DOHH2 (cell line): ENCODE measurements around the gene TSPO.
"Not testable (repeated sequence)": the region's sequence is repeated elsewhere in the genome, so short reads cannot be mapped to it uniquely, and the experiment has no call there.

ENCODE experiments used
- H3F3A ChIP-seq: fragments of 200-600 bp; sonication (generic), shearing (Covaris generic); 2 replicates; pipeline ENCODE4 v1.6.0; 2016; ENCODE audit warnings: antibody characterized with exemption, mild to moderate bottlenecking; ENCODE audit not compliant: control insufficient read depth, insufficient read depth
- H3K27ac ChIP-seq: fragments of 200-600 bp; sonication (generic); 2 replicates; pipeline ENCODE4 v1.5.1; 2014; ENCODE audit warnings: low read depth, mild to moderate bottlenecking, low read length, moderate library complexity
- H3K27me3 ChIP-seq: fragments of 200-600 bp; sonication (generic); 2 replicates; pipeline ENCODE4 v1.6.1; 2014; ENCODE audit warnings: mild to moderate bottlenecking, low read length, mixed read lengths; ENCODE audit not compliant: control insufficient read depth
- H3K36me3 ChIP-seq: fragments of 200-600 bp; sonication (generic); 2 replicates; pipeline ENCODE4 v1.6.1; 2014; ENCODE audit warnings: mild to moderate bottlenecking, low read length, moderate library complexity, mixed read lengths; ENCODE audit not compliant: control insufficient read depth
- H3K4me1 ChIP-seq: fragments of 200-600 bp; sonication (generic); 2 replicates; pipeline ENCODE4 v1.6.1; 2014; ENCODE audit warnings: mild to moderate bottlenecking, low read length, mixed read lengths; ENCODE audit not compliant: control insufficient read depth
- H3K4me2 ChIP-seq: fragments of 200-600 bp; sonication (generic); 2 replicates; pipeline ENCODE4 v1.6.0; 2014; ENCODE audit warnings: mild to moderate bottlenecking, low read length, moderate library complexity
- H3K4me3 ChIP-seq: fragments of 200-600 bp; sonication (generic); 2 replicates; pipeline ENCODE4 v1.5.1; 2014; ENCODE audit warnings: mild to moderate bottlenecking, low read length, mixed read lengths
- H3K79me2 ChIP-seq: fragments of 200-600 bp; sonication (generic); 2 replicates; pipeline ENCODE4 v1.6.1; 2014; ENCODE audit warnings: mild to moderate bottlenecking, low read length, mixed read lengths; ENCODE audit not compliant: control insufficient read depth
- H3K9me2 ChIP-seq: fragments of 200-600 bp; sonication (generic); replicated peaks from 2 replicates; pipeline ENCODE4 v1.6.1; 2014; ENCODE audit warnings: mild to moderate bottlenecking, low read length, mixed read lengths; ENCODE audit not compliant: control insufficient read depth
- H3K9me3 ChIP-seq: fragments of 200-600 bp; sonication (generic); 2 replicates; pipeline ENCODE4 v1.6.1; 2014; ENCODE audit warnings: antibody characterized with exemption, low read length, mixed read lengths; ENCODE audit not compliant: control insufficient read depth, insufficient read depth
- H4K20me1 ChIP-seq: fragments of 200-600 bp; sonication (generic); 2 replicates; pipeline ENCODE4 v1.6.0; 2014; ENCODE audit warnings: low read depth, mild to moderate bottlenecking, antibody characterized with exemption, low read length, moderate library complexity; ENCODE audit not compliant: control insufficient read depth, insufficient read depth
- CTCF ChIP-seq: fragments of 200-600 bp; sonication (generic); IDR thresholded peaks from one replicate; pipeline ENCODE4 v1.5.1; 2014; ENCODE audit warnings: antibody characterized with exemption, mild to moderate bottlenecking, low read depth, low read length; ENCODE audit not compliant: poor library complexity, severe bottlenecking
- EZH2phosphoT487 ChIP-seq: fragments of 200-600 bp; sonication (generic); IDR thresholded peaks from 2 replicates; pipeline ENCODE4 v1.6.1; 2017; ENCODE audit warnings: borderline replicate concordance, mild to moderate bottlenecking, antibody characterized with exemption, low read length, moderate library complexity, mixed read lengths

The TSPO gene

GRCh38 chr22:43151251-43152002, at the start of gene TSPO:
TSPO (plus strand) TSS chr22:43151559; CDS start chr22:43159239, 7,680 bp downstream.
- peak within 1 kb of the TSS; percentile 80 for H3K4me2 ChIP-seq
- H4K20me1 ChIP-seq = no peaks in the 10 kb centered on the region
- H3K4me1 ChIP-seq = peaks cover 53% of the 10 kb centered on the region
- H3K27ac ChIP-seq = no peak within 1 kb of the TSS
- no peaks in the 10 kb centered on the region for H3K9me2 ChIP-seq
- H3K9me3 ChIP-seq = no peaks in the 10 kb centered on the region
- H3K36me3 ChIP-seq = no peaks in the 10 kb centered on the region
- TF ChIP-seq CTCF (no peak), EZH2phosphoT487 (no peak)
- H3F3A ChIP-seq = peaks cover 9% of the 10 kb centered on the region
- no peaks in the 10 kb centered on the region for H3K79me2 ChIP-seq
- peak within 1 kb of the TSS; percentile 76 for H3K4me3 ChIP-seq
- H3K27me3 ChIP-seq = peaks cover 14% of the 10 kb centered on the region

GRCh38 chr22:43104056-43104625, 47.2 kb upstream of the TSPO start:
- H3K4me3 ChIP-seq, H3K9me2 ChIP-seq, H3K36me3 ChIP-seq, H3K4me2 ChIP-seq, H3K9me3 ChIP-seq, H3K27me3 ChIP-seq, H4K20me1 ChIP-seq, H3F3A ChIP-seq, H3K4me1 ChIP-seq, H3K27ac ChIP-seq, H3K79me2 ChIP-seq: not testable (repeated sequence)

GRCh38 chr22:43104950-43105349, 46.4 kb upstream of the TSPO start:
- H3K4me1 ChIP-seq, H3K4me2 ChIP-seq, H3K9me2 ChIP-seq: not testable (repeated sequence)

GRCh38 chr22:43106302-43106701, 45.1 kb upstream of the TSPO start:
- H3K4me3 ChIP-seq = no peak overlapping the region
- no peaks in the 10 kb centered on the region for H3F3A ChIP-seq
- H3K9me3 ChIP-seq = no peaks in the 10 kb centered on the region
- no peak overlapping the region for H3K4me2 ChIP-seq
- H3K27ac ChIP-seq = no peak overlapping the region
- H3K4me1 ChIP-seq = peaks cover 12% of the 10 kb centered on the region
- no peaks in the 10 kb centered on the region for H3K36me3 ChIP-seq
- H3K79me2 ChIP-seq = no peaks in the 10 kb centered on the region
- no peaks in the 10 kb centered on the region for H3K9me2 ChIP-seq
- TF ChIP-seq EZH2phosphoT487 (no peak), CTCF (no peak)
- H3K27me3 ChIP-seq = peaks cover 25% of the 10 kb centered on the region
- no peaks in the 10 kb centered on the region for H4K20me1 ChIP-seq

More at GRCh38 chr22:43104950-43105349, 46.4 kb upstream of the TSPO start:
- not testable (repeated sequence) for H3K4me3 ChIP-seq, H4K20me1 ChIP-seq, H3K79me2 ChIP-seq, H3K36me3 ChIP-seq, H3F3A ChIP-seq, H3K27ac ChIP-seq, H3K9me3 ChIP-seq
- peaks cover 12% of the 10 kb centered on the region for H3K27me3 ChIP-seq
